Thoracic aorta (tissue), 2 donors: ENCODE data around the gene IL37. TPM values are rescaled to one million over a fixed set of nuclear protein-coding genes. Genes with fewer than 3 reads are reported as not detected.

ENCODE experiments used
- ATAC-seq: fragments of 150-250 bp; one replicate; pipeline ENCODE4 v1.8.0; 2017; ENCODE audit warnings: low read depth; ENCODE audit not compliant: insufficient number of reproducible peaks, low FRiP score
- DNase-seq: peaks from one replicate; pipeline ENCODE4 v3.0.0-alpha.2; 2020; ENCODE audit warnings: low spot score
- H3K27ac ChIP-seq, 2 donors: fragments of 200-600 bp; sonication (generic); 1 replicate in 1 of 2; 2 replicates in 1 of 2; pipeline ENCODE4 v1.5.1; 2016; ENCODE audit warnings: mild to moderate bottlenecking in 2 of 2, moderate library complexity in 2 of 2
- H3K27me3 ChIP-seq: fragments of 200-600 bp; sonication (generic); replicated peaks from 2 replicates; pipeline ENCODE4 v1.6.0; 2016; ENCODE audit warnings: mild to moderate bottlenecking; ENCODE audit not compliant: insufficient read depth
- H3K36me3 ChIP-seq: fragments of 200-600 bp; sonication (generic); one replicate; pipeline ENCODE4 v1.5.1; 2016
- H3K4me1 ChIP-seq, 2 donors: fragments of 200-600 bp; sonication (generic); 1 replicate in 1 of 2; 2 replicates in 1 of 2; pipeline versions ENCODE4 v1.5.1 to v1.6.0; 2016; ENCODE audit warnings: low read depth in 2 of 2, mild to moderate bottlenecking in 1 of 2; ENCODE audit not compliant: control insufficient read depth in 1 of 2
- H3K4me3 ChIP-seq: fragments of 200-600 bp; sonication (generic); 2 replicates; pipeline ENCODE4 v1.5.1; 2016; ENCODE audit warnings: mild to moderate bottlenecking
- H3K9me3 ChIP-seq: fragments of 200-600 bp; sonication (generic); 2 replicates; pipeline ENCODE4 v1.5.1; 2016
- CTCF ChIP-seq: fragments of 200-600 bp; sonication (generic); IDR thresholded peaks from one replicate; pipeline ENCODE4 v1.5.1; 2019; ENCODE audit warnings: antibody characterized with exemption
- total RNA-seq, 2 donors: library from RNA; depleted of rRNA; stranded (reverse); fragments of >200 nt; gene quantifications; one replicate each; pipeline versions ENCODE4 v1.1.0 to v1.2.3, GENCODE V29; 2016

The IL37 gene
- total RNA-seq, 2 donors from 2014 or later: not detected

GRCh38 chr2:112940859-112941625 is 30.1 kb downstream of the IL37 start:
- no peaks in the 10 kb centered on the region for H3K27me3 ChIP-seq
- no peak for ATAC-seq
- H3K36me3 ChIP-seq: no peaks in the 10 kb centered on the region
- no peak for DNase-seq
- no peaks in the 10 kb centered on the region for H3K4me1 ChIP-seq
- no peaks in the 10 kb centered on the region for H3K9me3 ChIP-seq
- no peak overlapping the region for H3K27ac ChIP-seq
- H3K4me3 ChIP-seq: no peak overlapping the region
- TF ChIP-seq CTCF: no peak

- TF ChIP-seq CTCF: no peak
- H3K27ac ChIP-seq: no peak overlapping the region
- ATAC-seq (no peak), DNase-seq (no peak)
- H3K4me1 ChIP-seq: no peaks in the 10 kb centered on the region
- H3K9me3 ChIP-seq: no peaks in the 10 kb centered on the region
- H3K27me3 ChIP-seq: no peaks in the 10 kb centered on the region
- H3K36me3 ChIP-seq: no peaks in the 10 kb centered on the region
- no peak overlapping the region for H3K4me3 ChIP-seq
These were observed 31.0 kb downstream of the IL37 start for GRCh38 chr2:112941753-112942653.

GRCh38 chr2:112942654-112943002 is 31.7 kb downstream of the IL37 start:
- Histone ChIP-seq H3K4me1 (no peaks in the 10 kb centered on the region), H3K9me3 (no peaks in the 10 kb centered on the region), H3K27me3 (no peaks in the 10 kb centered on the region), H3K27ac (no peak overlapping the region), H3K4me3 (no peak overlapping the region), H3K36me3 (no peaks in the 10 kb centered on the region)
- DNase-seq (no peak), ATAC-seq (no peak)
- no peak for TF ChIP-seq CTCF

GRCh38 chr2:112944971-112945370 is 34.0 kb downstream of the IL37 start:
- TF ChIP-seq CTCF: no peak
- Histone ChIP-seq H3K4me1 (no peaks in the 10 kb centered on the region), H3K27me3 (no peaks in the 10 kb centered on the region), H3K9me3 (no peaks in the 10 kb centered on the region), H3K27ac (no peak overlapping the region), H3K4me3 (no peak overlapping the region), H3K36me3 (no peaks in the 10 kb centered on the region)
- no peak for ATAC-seq
- no peak for DNase-seq

- no peak for TF ChIP-seq CTCF
- H3K27me3 ChIP-seq: no peaks in the 10 kb centered on the region
- H3K27ac ChIP-seq: no peak overlapping the region
- no peaks in the 10 kb centered on the region for H3K36me3 ChIP-seq
- ATAC-seq: no peak
- DNase-seq: no peak
- H3K4me1 ChIP-seq: no peaks in the 10 kb centered on the region
- H3K4me3 ChIP-seq: no peak overlapping the region
- no peaks in the 10 kb centered on the region for H3K9me3 ChIP-seq
These were observed 35.1 kb downstream of the IL37 start for GRCh38 chr2:112946086-112946485.
